ENCODE data around the gene TIPARP.

DNA sequence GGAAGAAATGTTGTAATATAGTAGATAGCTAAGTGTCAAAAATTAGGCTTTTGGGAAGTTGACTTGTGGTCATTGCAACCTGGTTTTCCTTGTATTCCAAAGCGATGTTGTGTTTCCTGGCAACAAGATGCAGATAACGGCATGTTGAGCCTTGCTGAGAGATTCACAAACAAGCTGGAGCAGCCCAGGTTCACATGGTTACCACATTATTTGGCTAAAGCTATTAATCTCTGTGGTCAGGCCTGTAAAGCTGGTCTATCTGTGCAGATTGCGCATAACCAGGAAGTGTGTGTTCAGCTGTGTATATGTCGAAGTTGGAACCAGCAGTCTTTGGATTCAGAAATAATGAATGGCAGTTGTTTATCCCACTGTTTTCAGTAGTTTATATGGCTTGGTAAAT is 6.6 kb downstream of the TIPARP start:
- TF ChIP-seq, protein P1, sequence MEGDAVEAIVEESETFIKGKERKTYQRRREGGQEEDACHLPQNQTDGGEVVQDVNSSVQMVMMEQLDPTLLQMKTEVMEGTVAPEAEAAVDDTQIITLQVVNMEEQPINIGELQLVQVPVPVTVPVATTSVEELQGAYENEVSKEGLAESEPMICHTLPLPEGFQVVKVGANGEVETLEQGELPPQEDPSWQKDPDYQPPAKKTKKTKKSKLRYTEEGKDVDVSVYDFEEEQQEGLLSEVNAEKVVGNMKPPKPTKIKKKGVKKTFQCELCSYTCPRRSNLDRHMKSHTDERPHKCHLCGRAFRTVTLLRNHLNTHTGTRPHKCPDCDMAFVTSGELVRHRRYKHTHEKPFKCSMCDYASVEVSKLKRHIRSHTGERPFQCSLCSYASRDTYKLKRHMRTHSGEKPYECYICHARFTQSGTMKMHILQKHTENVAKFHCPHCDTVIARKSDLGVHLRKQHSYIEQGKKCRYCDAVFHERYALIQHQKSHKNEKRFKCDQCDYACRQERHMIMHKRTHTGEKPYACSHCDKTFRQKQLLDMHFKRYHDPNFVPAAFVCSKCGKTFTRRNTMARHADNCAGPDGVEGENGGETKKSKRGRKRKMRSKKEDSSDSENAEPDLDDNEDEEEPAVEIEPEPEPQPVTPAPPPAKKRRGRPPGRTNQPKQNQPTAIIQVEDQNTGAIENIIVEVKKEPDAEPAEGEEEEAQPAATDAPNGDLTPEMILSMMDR (IDR thresholded peaks at IDR 0.05; ENCODE audit: low read length): no peak
- no peak for TF ChIP-seq EZH2 (optimal IDR thresholded peaks at IDR 0.05; ENCODE audit: low read depth, low read length)

All from MM.1S (cell line).